HG03342 (cell line): Measurements from ENCODE around the gene NCOR2.

ENCODE experiments used
- ATAC-seq: cut with Tn5 transposase; IDR thresholded peaks from one replicate; pipeline ENCODE4 v1.9.1; 2021; ENCODE audit warnings: mild to moderate bottlenecking, moderate library complexity; ENCODE audit not compliant: unreplicated experiment

The NCOR2 gene

DNA sequence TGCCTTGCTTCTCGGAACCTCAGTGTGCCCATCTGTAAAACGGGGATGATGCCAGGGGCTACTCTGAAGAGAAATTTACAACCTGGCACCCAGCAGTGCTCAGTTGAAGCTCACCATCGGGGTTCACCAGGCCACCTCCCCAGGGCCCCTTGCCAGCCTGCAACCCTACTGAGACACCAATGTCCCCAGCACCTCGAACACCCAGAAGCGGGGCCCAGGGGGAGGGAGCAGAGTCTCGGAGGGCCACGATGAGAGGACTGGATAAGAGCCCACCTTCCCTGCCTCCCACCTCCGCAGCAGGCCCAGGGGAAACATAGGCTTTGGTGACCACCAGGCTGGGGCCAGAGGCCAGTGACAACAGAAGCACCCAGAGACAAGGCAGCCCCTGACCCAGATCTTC lies 22.4 kb downstream of the NCOR2 start:
- no peak for ATAC-seq

DNA sequence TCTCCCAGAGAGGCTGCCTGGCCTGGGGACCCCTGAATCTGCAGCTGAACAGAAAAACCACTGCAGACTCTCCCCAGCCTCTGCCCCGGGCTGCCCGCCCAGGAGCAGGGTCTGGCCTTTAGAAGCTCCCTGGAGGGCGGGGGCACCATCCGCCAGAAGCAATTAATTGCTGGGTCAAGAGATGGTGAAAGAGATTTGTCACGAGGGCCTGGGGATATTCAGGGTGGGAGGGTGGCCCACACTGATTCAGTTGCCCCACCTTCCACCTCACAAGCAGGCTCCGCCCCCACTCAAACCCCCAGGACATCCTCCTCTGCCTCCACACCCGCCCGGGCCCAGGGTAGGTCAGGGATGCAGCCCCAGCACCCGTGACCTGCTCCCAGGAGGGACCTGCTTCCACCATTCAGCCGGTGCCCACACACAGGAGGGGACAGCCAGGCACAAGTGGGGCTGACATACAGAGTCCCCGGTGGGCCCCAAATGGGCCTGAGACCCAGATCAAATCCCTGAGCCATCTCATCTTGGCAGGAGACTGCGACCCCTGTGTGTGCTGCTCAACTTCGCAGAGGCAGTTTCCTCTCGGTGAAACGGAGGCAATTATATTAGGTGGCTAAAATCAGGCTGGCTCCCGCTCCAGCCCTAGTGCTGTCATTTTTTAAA lies 23.0 kb downstream of the NCOR2 start:
- ATAC-seq: no peak

DNA sequence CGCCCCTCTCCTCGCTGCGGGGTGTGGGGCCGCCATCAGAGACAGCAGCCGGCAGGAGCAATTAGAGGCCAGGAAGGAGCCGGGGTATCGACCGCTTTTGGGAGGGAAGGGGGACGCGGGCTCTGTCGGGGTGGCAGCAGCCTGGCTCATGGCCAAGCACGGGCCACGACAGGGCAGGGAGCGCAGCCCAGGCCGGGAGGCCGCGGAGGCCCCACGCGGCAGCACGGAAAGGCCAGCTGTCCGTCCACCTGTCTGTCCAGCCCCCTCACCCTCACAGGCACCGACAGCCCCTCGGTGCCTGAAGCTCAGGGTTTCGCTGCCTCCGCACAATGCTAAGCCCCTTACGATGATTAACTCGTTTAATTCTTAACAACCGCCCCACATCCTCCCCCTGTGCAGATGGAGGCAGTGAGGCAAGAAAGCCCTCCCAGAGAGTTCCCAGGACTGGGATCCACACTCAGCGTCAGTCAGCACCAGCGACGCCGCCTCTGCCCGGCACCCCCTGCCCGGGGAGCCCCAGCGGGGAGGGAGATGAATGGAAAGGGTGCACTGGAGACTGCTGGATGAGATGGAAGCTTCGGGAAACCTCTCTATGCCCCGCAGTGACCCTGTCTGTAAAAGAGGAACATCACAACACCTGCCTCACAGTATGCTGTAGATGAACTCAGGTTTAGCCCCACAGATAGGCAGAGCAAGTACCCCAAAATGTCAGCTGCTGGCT lies 23.7 kb downstream of the NCOR2 start:
- ATAC-seq: no peak

DNA sequence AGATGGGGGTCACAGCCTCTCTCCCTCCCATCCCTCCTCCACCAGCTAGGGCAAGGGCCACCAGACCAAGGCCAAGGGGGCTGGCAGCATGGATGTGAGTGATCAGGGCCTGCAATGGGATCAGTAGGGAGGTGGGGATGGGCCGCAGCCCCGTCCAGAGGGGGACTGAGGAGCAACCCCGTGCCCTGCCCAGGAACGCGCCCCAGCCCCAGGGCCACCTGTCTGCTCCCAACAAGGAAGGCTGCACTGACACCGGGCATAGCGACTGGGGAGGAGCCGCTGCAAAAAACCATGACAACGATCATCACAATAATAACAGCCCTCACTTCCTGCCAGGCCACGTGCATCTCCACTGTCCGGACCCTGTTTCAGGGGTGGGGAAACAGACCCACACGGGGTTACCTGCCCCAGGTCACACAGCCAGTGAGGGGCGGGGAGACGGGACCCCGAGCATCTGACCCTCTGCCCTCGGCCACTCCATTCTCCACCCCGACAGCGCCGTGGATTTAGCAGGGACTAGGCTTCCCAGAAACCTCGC lies 24.3 kb downstream of the NCOR2 start:
- no peak for ATAC-seq

DNA sequence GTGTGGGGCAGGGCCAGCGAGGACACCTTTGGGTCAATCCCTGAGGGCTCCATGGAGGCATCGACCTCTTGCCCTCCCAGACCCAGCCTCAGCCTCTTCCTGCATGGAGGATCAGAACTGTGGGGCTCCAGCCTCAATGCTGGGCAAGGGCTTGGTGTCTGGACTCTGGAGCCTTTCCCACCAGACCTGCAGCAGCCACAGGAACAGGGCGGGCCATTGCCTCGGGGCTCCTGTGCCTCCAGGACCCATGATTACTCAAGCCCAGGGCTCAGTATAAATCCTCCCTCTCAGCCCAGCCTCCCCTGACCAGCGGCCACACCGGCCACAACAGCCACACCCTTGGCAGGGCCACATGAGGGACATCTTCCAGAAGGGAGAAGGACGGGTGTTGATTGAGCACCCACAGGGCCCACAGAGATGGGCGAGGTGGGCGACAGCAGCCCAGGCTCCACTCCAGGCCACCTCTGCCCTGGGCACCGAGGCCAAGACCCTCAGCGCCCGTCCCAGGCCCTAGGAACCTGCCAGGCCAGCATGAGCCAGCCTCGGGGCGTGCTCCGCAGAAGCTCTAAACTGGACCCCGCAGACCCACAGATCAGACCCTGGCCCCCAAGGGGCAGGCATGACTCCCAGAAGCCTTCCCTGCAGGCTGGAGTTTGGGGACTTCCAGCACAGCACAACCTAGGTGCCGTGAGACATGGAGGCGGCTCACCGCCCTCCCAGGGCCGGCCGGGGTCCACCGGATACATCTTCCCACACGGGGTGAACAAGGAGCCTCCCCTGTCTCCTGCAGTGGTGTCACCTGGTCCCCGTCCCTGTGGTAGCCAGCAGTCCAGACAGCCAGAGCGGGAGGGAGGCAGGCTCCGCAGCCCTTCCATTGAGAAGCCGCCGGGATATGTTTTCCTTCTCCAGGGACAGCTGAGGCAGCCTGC lies 25.1 kb downstream of the NCOR2 start:
- no peak for ATAC-seq

DNA sequence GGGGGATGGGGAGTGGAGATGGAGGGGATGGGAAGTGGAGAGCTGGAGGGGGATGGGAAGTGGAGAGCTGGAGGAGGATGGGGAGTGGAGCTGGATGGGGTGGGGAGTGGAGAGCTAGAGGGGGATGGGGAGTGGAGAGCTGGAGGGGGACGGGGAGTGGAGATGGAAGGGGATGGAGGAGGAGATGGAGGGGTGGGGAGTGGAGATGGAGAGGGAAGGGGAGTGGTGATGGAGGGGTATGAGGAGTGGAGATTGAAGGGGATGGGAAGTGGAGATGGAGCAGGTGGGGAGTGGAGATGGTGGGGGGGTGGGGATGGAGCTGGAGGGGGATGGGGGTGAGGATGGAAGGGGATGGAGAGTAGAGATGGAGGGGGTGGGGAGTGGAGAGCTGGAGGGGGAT lies 26.1 kb downstream of the NCOR2 start:
- no peak for ATAC-seq

DNA sequence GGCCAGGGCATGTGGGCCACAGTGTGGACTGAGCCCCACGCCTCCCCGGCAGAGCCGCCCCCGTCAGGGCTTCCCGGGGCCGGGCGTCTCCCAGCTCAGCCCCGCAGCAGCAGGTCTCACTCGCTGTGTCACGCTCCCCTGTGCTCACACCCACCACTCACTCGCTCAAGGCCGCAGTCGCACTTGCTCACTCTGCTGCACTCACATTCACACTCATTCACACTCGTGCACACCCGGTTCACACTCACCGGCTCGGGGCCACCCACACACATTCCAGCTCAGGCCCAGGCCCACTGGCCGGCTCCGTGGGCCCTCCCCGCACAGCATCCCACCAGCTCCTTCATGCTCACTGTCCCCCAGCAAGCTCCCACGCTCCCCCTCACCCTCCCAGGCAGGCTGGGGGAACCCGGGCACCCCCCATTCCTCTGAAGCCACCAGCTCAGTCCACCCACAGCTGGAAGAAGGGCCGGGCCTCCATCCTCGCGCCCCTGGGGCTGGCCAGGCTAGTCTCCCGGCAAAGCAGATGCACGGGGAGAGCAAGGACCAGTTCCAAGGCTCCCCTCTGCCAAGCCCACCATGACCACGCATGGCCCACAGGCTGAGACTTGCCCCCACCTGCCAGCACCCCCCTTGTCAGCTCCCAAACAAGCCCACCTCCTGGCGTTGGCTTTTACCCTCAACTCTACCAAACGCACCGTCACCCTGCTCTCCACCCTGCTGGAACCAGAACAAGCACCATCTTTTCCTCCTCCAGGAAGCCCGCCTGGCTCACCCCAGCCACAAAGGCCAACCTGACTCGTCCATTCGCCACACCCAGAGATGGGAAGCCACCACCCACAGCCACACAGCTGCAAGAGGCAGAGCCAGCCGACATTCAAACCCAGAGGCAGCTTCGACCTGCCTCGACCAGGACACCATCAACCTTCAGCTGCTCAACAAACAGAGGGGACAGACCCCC lies 28.0 kb downstream of the NCOR2 start:
- no peak for ATAC-seq

DNA sequence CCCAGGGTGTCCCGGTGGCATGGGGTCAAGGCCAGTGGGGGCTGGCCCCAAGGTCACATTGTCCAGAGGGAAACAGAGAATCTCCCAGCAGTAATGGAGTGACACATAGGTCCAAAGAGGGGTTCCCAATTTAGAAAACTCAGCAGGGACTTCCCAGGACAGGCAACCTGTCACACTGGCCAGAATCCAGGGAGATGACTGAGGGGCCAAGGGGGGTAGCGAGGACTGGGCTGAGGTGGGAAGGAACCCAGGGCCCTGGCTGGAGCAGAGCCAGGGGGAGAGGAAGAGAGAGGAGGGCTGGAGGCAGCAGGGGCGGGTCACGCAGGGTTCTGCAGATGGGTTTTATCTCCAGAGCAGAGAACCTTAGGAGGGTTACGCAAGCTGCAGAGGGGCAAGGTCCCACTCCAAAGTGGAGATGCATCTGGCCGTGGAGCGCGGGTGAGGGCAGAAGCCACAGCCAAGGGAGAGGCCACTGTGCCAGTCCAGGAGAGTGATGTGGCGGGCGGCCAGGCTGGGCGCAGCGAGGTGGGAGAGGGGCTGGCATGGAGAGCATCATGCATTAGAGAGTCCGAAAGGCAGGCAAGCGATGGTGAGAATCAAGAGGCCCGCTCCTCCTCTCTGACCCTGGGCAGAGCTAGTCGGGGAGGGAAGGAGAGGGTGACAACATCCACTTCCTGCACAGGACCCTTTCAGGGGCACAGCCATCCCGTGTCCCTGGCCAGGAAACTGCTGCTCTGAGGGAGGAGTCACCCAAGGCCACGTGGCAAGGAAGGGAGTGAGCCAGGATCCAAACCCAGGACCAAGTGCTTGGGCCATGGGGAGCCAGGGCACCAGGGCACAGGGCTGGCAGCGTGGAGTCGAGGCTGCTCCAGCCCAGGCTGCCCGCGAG lies 29.0 kb downstream of the NCOR2 start:
- no peak for ATAC-seq

DNA sequence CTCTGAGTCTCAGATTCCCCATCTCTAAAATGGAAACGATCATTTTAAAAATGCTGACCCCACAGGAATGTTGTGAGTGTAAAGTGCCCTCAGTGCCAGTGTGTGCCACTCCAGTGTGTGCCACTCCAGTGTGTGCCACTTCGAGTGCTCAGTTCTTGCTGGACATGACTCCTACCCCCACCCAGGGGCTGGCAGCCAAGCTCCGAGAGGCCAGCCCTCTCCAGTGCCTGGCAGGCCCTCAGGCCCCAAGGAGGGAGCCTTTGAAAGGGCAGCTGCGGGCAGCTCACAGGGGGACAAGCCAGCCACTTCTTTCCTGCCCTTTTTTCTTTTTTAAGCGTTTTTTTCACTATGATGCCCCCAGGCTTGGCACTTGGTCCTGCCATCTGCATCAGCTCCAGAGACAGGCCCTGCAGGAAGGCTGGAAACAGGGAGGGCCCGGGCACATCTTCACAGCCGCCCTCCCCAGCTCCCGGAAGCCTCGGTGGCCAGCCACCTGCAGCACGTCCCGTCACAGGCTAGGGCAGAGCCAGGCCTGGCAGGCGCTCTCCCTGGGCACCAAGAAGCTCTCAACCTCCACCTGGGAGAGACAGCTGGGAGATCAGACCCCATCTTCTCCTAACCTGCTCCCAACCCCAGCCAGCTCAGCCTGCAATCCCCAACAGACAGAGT lies 29.8 kb downstream of the NCOR2 start:
- no peak for ATAC-seq

DNA sequence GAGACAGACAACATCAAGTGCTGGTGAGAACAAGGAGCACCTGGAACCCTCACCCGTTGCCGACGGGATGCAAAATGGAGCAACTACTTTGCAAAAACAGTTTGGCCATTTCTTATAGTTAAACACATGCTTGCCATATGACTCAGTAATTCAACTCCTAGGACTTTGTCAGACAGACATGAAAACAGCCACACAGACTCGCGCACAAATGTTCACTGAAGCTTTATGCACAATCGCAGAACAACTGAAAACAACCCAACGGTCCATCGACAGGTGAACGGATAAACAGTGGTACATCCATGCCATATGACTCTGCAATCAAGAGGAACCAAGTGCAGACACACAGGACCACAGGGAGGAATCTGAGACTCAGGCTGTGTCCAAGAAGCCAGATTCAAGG lies 30.8 kb downstream of the NCOR2 start:
- ATAC-seq: no peak

DNA sequence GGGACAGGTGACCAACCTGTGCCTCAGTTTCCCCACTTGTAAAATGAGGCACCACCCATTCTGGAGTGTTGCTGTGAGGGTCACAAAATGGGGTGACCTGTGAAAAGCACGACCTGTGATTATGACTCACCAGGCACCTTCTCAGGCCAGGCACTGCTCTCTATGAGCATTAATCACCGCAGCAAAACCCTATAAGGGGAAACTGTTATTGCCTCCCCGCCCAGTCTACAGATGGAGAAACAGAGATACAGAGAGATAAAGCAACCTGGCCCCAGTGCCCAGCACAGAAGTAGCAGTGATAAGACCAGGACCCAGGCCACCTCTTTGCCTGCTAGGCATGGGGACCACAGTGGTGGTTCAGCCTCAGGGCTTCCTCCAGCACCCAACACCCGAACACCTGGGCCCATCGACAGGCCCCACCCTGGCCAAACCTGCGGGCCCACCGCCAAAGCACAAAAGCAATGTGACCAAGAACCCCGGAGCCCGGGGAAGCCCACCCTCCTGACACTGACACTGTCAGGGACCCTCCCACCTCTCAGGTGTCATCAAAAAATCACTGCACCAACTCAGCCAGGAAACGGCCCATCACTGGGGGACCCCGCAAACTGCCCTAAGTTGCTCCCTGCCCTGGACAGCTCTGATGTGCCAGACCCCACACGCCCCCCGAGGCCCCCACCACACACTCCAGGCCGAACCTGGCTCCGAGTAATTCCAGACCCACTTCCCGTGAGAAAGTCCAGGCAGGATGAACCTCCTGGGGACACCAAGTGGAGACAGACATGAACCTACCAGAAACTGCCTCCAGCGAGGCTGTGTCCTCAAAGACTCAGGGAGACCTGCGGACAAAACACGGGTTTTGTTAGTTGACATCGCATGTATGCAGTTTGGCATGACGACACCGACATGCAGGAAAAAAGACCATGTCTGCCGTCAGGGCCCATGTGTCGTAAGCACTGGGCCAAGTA lies 32.4 kb downstream of the NCOR2 start:
- no peak for ATAC-seq

DNA sequence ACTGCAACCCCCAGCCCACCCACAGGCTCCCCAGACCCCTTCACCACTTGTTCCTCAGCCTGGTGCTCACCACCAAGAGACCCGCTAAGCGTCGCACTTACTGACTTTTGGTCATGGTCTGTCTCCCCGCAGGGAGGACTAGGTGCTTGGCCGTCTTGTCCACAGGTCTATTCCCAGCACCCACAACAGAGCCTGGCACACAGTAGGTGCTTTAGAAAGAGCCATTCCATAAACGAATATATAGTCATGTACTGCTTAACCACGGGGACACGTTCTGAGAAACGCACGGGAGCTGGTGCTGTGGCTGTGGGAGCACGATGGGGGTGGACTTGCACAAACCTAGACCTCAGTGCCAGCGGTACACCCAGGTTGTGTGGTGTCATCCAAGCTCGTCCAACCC lies 34.0 kb downstream of the NCOR2 start:
- no peak for ATAC-seq

DNA sequence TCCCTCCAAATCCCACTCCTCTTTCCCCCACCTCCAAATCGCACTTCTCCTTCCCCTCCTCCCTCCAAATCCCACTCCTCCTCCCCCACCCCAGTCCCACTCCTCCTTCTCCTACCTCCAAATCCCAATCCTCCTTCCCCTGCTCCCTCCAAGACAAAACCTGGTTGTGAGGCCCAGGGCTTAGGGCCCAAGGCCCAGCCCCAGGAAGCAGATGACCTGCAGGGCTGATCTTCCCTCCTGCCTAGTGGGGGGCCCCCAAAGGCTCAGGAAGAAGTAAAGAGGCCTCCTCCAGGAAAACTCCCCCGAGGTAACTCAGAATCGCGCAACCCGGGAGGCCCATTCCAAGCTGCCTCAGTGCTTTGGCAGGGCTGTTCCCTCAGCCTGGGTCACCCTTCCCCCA lies 34.4 kb downstream of the NCOR2 start:
- ATAC-seq: no peak

DNA sequence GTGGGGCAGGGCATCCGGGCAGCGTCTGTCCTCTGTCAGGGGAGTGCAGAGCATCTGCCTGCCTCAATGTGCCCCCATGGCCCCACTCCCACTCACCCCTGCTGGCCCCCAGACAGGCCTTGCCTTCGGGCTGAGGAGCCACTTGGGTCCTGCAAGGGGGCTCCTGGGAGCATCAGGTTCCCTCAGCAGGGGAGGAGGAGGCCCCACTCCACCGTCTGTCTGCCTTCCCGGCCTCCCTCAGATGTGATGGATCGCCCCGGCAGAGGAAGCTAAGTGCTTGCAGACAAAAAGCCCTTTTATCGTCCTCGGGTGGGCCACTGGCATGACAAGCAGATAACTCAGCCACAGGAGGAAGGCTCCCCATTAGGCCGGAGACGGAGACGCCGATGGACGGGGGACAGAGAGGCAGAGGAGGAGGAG lies 35.1 kb downstream of the NCOR2 start:
- ATAC-seq: no peak

DNA sequence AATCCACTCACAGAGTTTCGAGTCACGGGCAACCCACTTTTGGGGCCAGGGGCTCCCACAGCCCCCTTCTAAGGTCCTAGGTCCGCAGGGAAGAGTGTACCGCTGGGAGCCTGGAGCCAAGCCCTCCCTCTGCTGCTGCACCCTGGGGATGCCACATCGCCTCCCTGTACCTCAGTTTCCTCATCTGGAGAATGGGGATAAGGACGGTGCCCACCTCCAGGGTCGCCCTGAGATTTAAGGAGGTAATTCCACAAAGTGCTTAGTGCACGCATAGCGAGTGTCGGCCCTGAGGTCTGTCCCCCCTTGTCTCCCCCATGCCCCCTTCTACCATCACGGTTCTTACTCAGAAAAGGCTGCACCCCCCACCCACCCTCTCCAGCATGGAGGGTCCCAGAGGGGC lies 35.5 kb downstream of the NCOR2 start:
- ATAC-seq: no peak

DNA sequence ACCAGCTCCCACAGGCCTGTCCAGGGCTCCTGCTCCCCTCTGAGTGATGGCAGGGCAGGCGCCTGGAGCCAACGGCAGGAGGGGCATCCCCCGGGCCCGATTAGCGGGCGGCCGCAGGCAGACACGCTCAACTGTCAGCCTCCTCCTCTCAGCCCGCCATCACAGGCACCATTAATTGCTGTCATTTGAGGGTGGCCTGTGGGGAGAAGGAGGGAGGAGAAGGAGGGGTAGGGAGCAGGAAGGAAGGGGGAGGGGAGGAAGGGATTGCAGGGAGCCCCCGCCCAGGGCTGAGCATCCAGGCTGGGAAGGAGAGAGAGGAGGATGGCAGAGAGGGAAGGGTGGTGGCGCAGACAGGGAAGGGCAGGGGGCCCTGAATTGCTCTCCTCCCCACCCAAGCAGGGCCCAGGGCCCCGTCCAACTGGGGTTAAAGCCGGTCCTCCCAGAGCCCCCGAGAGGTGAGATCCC lies 36.1 kb downstream of the NCOR2 start:
- no peak for ATAC-seq

DNA sequence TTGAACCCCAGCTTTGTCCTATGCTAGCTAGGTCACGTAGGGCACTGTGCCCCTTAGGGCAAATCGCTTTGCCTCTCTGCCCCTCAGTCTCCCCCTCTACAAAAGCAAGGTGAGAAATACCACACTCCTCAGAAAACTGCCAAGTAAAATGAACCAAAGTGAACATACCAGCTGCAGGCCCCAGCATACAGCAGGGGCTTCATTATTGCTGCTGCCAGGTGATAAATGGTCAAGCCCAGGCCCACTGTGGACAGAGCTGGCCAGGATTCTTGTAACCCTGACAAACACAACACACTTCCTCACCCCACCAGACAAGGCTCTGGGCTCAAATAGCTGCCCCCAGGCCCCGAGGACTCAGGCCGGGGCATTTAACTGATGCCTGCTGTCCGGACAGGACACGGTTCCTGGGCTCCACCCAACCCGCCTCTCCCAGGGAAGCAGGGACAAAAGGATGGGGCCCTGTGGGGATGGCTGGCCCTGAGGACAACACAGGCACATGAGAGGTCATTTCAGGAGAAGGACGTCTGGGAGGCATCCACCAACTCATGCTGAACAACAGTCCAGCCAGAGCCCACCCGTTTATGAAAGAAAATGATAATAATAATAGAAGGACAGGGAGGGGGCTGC lies 36.7 kb downstream of the NCOR2 start:
- ATAC-seq: no peak
